NK-92 treated with Interleukin-12 subunit alpha and Interleukin-12 subunit beta, amount 100 ng/mL, for 24 hours (cell line): ENCODE results near the gene PPP1CC.
"Not testable (repeated sequence)": the region's sequence is repeated elsewhere in the genome, so short reads cannot be mapped to it uniquely, and the experiment has no call there.

ENCODE experiments used
- DNase-seq: peaks from one replicate; lab custom pipeline; 2025; lab: John Stamatoyannopoulos, UW

Gene PPP1CC

GRCh38 chr12:110725267-110725666 lies 17.4 kb downstream of the PPP1CC start:
- no peak for DNase-seq

GRCh38 chr12:110722892-110723291 lies 19.8 kb downstream of the PPP1CC start:
- not testable (repeated sequence) for DNase-seq

GRCh38 chr12:110721570-110721969 lies 21.1 kb downstream of the PPP1CC start:
- no peak for DNase-seq

GRCh38 chr12:110720516-110720915 lies 22.2 kb downstream of the PPP1CC start:
- no peak for DNase-seq

DNA sequence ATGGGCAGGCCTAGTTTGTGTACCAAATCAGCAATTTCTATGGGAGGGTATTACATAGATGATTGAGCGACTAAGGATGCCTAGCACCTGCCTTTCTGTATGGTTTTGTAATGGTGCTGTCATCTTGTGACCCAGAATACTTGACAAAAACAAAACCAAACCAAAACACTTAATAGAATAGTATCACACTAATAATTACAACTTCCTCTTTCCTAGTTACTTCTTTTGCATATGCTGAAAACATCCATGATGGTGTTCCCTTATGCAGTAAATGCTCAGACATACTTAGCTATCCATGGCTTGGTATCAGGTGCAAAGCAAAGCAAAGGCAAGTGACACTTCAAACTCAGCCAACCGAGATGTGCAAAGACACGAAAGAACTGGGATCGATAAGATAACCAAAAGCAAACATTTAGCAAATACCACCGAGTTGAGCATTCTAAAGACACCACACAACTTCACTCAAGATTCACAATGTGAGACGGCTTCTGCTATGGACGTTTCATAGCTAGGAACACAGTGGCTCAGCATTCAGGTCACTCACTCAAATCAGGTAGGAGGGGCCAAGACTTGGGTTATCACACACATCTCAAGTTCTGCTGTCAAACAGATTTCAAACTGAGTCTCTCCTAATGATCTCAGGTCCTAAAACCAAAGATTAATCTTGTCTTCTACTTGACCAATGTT lies 24.3 kb downstream of the PPP1CC start:
- no peak for DNase-seq

DNA sequence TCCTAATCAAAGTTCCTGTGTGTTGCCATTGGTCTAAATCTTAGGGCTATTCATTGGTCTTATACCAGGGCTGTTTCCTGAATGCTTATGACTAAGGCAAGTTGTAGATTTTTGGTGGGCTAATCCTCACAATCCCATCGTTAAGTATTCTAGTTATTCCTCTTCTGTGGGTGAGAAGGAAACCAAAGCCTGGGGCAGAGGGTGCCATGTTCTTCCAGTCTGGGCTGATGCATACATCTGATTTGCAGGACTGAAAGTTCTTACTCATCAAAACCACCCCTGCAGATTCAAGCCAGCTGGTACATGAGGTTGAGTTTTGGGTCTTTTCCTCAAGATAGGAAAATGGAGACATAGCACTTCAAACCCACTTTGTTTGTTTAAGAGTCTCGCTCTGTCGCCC lies 25.7 kb downstream of the PPP1CC start:
- no peak for DNase-seq

DNA sequence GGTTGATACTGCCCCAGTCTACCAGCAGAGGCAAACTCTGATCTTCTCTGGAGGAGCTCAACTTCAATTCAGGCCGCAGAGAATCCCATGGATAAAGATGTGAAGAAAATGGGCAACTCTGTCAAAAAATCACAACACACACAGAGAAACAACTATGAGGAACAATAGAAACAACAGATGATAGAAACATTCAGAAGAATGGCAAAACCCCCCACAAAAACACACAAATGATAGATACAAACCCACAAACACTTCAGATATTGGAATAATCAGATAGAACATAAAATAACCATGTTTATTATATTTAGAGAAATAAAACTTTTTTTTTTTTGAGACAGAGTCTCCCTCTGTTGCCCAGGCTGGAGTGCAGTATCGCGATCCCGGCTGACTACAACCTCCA lies 33.8 kb downstream of the PPP1CC start:
- DNase-seq = no peak

DNA sequence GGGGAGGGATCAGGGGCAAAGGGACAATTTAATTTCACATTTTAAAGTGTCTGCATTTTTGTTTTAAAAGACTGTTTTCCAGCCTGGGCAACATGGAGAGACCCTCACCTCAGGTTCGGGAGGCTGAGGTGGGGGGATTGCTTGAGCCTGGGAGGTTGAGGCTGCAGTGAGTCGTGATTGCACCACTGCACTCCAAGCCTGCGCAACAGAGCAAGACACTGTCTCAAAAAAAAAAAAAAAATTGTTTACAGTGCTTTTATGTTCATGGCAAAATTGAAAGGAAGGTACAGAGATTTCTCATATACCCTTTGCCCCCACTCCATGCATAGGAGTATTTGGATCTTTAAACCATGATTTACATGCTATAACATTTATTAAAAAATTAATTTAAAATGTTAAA lies 37.4 kb downstream of the PPP1CC start:
- no peak for DNase-seq

DNA sequence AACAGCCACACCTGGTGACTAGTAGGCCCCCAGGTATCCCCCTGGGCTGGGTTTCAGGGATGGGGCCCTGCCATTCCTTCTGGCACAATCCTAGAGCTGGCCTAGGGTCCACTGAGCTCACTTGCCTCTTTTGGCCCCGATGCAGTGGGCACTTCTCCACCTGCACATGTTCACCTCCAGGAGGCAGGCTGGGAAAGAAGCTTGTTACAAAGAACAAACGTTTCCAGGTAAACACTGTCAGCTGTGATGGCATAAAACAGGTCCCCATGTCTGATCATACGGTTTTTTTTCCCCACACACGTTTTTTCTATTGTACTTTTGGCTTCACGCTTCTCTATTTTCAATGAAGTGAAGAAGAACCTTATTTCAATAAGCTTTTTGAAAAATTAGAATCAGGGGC lies 37.9 kb downstream of the PPP1CC start:
- no peak for DNase-seq

DNA sequence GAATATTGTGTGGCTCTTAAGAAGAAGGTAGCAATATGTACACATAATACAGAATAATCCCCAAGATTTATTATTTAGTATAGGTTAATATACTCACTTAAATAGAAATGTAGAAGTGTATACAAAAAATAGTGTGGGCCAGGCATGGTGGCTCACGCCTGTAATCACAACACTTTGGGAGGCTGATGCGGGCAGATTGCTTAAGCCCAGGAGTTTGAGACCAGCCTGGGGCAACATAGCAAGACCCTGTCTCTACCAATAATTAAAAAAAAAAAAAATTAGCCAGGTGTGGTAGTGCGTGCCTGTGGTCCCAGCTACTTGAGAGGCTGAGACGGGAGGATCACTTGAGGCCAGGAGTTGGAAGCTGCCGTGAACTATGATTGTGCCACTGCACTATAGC lies 38.5 kb downstream of the PPP1CC start:
- DNase-seq = no peak

DNA sequence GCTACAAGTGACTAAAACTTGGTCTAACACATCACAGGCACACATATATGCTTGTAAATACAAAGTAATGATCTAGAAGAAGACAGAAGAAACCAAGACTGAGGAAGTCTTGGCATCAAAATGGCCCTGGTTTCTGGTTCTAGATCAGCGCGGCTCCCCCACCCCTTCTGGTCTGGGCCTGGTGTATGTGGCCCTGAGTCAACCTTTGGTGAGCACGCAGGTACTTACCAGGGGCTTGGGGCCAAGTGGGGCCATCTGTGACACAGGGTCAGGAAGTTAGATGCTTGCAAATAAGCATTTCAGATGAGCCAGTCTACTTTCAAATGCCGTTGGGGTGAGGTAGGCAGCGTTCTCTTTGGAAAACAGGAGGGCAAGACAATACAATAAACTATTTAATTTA lies 40.6 kb downstream of the PPP1CC start:
- DNase-seq = no peak

GRCh38 chr12:110699591-110700445 lies 42.9 kb downstream of the PPP1CC start:
- DNase-seq = no peak

GRCh38 chr12:110698171-110698902 lies 44.4 kb downstream of the PPP1CC start:
- DNase-seq = peak; percentile 30

DNA sequence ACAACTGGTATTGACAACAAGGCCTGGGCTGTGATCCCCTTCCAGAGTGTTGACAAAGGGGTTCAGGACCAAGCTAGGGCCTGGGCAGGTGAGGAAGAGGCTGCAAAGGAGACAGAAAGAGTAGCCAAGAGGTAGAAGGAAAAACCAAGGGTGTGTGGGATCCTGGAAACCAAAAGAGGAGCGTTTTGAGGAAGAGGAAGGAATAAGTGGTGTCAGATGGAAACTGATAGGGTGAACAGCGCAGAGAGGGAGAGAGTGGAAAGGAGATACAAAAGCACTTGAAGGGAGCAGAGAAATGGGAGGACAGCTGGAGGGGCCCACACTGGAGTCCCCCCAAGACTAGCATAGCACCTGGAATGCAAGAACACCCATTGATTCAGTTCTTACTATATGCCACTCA lies 45.5 kb downstream of the PPP1CC start:
- DNase-seq = no peak

DNA sequence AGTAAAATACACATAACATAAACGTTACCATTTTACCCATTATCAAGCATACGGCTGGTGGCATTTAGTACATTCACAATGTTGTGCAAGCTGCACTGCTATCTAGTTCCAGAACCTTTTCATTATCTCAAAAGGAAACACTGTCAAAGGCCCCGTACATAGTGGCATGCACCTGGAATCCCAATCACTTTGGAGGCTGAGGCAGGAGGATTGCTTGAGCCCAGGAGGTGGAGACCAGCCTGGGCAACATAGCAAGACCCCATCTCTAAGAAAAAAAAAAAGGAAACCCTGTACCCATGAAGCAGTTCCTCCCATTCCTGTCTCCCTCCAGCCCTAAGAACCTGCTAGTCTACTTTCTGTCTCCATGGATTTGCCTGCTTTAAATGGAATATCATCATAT lies 46.4 kb downstream of the PPP1CC start:
- DNase-seq = no peak

- no peak for DNase-seq
These were observed 48.3 kb downstream of the PPP1CC start for GRCh38 chr12:110694330-110694901.

DNA sequence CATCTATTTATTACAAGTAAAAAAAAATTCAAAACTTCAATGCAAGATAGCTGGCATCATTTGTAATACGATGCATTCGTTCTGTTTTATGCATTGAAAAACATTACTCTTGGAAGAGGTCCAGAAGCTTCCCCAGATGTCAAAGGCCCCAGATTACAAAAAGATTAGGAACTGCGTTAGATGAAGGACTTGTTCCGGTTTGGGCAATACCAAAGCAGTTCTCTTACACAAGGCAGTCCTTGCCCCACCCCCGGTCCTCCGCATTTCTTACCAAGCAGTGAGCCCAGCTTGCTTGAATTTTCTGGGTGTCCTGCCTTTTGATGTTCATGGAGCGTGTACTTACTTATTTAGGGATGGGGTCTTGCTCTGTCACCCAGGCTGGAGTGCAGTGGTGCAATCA lies 49.0 kb downstream of the PPP1CC start:
- DNase-seq = no peak

DNA sequence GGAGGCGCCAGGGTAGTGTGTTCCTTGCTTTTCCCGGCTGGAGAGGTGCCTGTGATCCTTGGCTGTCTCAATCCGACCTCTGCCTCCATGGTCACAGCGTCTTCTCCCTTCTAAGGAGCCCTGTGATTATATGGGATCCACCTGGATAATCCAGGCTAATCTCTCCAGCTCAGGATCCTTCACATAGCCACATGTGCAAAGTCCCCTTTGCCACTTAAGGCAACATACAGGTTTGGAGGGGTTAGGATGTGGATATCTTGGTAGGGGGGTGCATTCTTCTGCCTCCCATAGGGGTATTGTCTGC lies 52.6 kb downstream of the PPP1CC start:
- no peak for DNase-seq

GRCh38 chr12:110689281-110690126 lies 53.2 kb downstream of the PPP1CC start:
- DNase-seq = peak; percentile 63

- DNase-seq = peak; percentile 44
These were observed 54.0 kb downstream of the PPP1CC start, which contains the start of gene HVCN1 for GRCh38 chr12:110688446-110689280. TSS of gene HVCN1 (minus strand) at chr12:110689115. CDS start at chr12:110683245, 5,870 bp downstream.
